ENCODE data around the gene ZNF670. TPM values are rescaled to one million over a fixed set of nuclear protein-coding genes. Genes with fewer than 3 reads are reported as not detected.

The ZNF670 gene
- total and polyA plus RNA-seq, 9 of the 15 experiments (the other 6 are each of a cell fraction or from before 2014, with no cell fraction given), result 7.1 to 23.4 (median 11.8) TPM

- TF ChIP-seq ZHX1 (conservative IDR thresholded peaks at IDR 0.05; ENCODE audit: low read length) (no peak), HES1 (IDR thresholded peaks at IDR 0.05; ENCODE audit: low read depth) (peak; percentile 96), PHF21A (IDR thresholded peaks at IDR 0.05; ENCODE audit: borderline replicate concordance, low read depth) (no peak), MAFF (IDR thresholded peaks at IDR 0.05; ENCODE audit: low read length) (no peak), ZNF395 (CRISPR knock-in tag; IDR thresholded peaks at IDR 0.05) (peak; percentile 71), CXXC5 (CRISPR knock-in tag; IDR thresholded peaks at IDR 0.05) (peak; percentile 99), BCLAF1 (IDR thresholded peaks at IDR 0.05; ENCODE audit: borderline replicate concordance in 1 of 2, control insufficient read depth in 1 of 2, low read depth in 2 of 2, low read length in 1 of 2) (no peak), NFE2 (IDR thresholded peaks at IDR 0.05; ENCODE audit: low read depth) (peak; percentile 51), RERE (CRISPR knock-in tag; IDR thresholded peaks at IDR 0.05; ENCODE audit: borderline replicate concordance) (no peak), POLR2A (conservative IDR thresholded peaks at IDR 0.05) (no peak), E2F6 (IDR thresholded peaks at IDR 0.05; ENCODE audit: borderline replicate concordance in 1 of 2, extremely low read depth in 1 of 2, insufficient read depth in 1 of 2, insufficient read length in 1 of 2, low read depth in 1 of 2, low read length in 1 of 2, poor library complexity in 1 of 2, severe bottlenecking in 1 of 2) (peak in 1 of 2 experiments; percentile 78)
Observed at GRCh38 chr1:247110627-247111258, 32.1 kb upstream of the ZNF670 start (continued).

All from K562 (cell line).